Subcutaneous abdominal adipose tissue (tissue), 5 donors: ENCODE measurements around the gene TRIP10.
"Not testable (repeated sequence)": the region's sequence is repeated elsewhere in the genome, so short reads cannot be mapped to it uniquely, and the experiment has no call there.

Source experiments
- H3K27ac ChIP-seq: one replicate; pipeline ENCODE4 v1.7.0; 2013; ENCODE audit warnings: low read depth, mild to moderate bottlenecking, inconsistent platforms, low read length, moderate library complexity
- H3K27me3 ChIP-seq, 5 donors: one replicate each; pipeline ENCODE4 v1.7.0; 2013; ENCODE audit warnings: low read length in 5 of 5, inconsistent platforms in 1 of 5; ENCODE audit not compliant: control insufficient read depth in 5 of 5, insufficient read depth in 4 of 5
- H3K36me3 ChIP-seq, 5 donors: one replicate each; pipeline ENCODE4 v1.7.0; 2013; ENCODE audit warnings: low read length in 5 of 5; ENCODE audit not compliant: control insufficient read depth in 5 of 5, insufficient read depth in 5 of 5
- H3K4me1 ChIP-seq, 5 donors: one replicate each; pipeline ENCODE4 v1.7.0; 2013; ENCODE audit warnings: low read length in 5 of 5, mild to moderate bottlenecking in 3 of 5, moderate library complexity in 1 of 5; ENCODE audit not compliant: control insufficient read depth in 5 of 5, insufficient read depth in 5 of 5
- H3K4me3 ChIP-seq, 5 donors: one replicate each; pipeline ENCODE4 v1.7.0; 2013; ENCODE audit warnings: low read length in 5 of 5, low read depth in 1 of 5
- H3K9ac ChIP-seq, 5 donors: one replicate each; pipeline ENCODE4 v1.7.0; 2013; ENCODE audit warnings: low read length in 5 of 5, mild to moderate bottlenecking in 4 of 5, moderate library complexity in 3 of 5
- H3K9me3 ChIP-seq, 5 donors: one replicate each; pipeline ENCODE4 v1.7.0; 2013; ENCODE audit warnings: low read length in 5 of 5; ENCODE audit not compliant: control insufficient read depth in 5 of 5
- donor health status: healthy.
- donor health status: healthy.
- donor health status: healthy.
- donor health status: healthy.
- donor health status: healthy.

TRIP10 gene

DNA sequence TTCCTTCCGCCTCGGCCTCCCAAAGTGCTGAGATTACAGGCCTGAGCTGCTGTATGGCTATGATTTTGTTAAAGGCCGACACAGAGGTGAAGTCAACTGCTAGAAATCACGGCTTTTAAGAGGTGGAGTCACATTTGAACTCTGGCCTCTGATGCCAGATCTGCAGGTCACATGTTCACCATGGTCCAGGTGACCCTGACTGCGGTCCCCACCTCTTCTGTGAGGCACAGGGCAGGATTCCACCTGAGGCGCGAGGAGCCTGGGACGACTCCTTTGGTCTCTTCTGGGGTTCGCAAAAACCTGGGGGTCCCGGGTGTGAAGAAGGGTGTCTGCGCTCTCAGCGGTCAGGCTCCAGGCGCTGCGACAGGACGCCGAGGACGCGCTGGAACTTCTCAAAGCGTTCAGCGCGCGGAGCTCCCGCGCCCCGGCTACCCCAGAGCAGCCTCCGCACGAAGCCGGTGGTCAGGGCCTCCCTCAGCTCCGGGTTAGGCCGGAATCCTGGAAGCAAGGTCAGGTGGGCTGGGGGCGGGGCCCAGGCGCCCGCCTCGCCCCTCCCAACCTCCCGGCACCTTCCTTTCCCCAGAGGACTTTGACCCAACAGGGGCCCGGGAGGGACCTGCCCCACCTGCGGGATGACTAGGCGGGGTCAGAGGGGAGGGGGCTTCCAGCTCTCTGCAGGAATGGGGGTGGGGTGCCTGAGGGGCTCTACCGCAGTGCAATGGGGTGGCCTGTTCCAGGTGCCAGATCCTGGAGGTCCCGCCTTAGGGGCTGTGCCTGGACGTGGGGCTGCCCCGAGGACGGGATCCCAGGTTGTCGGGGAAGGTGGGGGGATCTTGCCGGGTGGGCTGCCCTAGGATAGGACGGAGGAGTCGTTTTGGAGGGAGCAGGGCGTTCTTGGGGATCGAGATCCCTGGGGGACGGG, 13.0 kb downstream of the TRIP10 start:
- Histone ChIP-seq H3K4me1 (peaks cover 3 to 38% (median 26%) of the 10 kb centered on the region in 5 donors), H3K27ac (no peak overlapping the region), H3K36me3 (peaks cover 0 to 37% (median 32%) of the 10 kb centered on the region in 5 donors), H3K27me3 (no peaks in the 10 kb centered on the region), H3K4me3 (peak overlapping the region in 4 of 5 donors; percentile 35 to 66 (median 52)), H3K9me3 (no peaks in the 10 kb centered on the region), H3K9ac (peak overlapping the region in 2 of 5 donors; percentile 30 to 69)

DNA sequence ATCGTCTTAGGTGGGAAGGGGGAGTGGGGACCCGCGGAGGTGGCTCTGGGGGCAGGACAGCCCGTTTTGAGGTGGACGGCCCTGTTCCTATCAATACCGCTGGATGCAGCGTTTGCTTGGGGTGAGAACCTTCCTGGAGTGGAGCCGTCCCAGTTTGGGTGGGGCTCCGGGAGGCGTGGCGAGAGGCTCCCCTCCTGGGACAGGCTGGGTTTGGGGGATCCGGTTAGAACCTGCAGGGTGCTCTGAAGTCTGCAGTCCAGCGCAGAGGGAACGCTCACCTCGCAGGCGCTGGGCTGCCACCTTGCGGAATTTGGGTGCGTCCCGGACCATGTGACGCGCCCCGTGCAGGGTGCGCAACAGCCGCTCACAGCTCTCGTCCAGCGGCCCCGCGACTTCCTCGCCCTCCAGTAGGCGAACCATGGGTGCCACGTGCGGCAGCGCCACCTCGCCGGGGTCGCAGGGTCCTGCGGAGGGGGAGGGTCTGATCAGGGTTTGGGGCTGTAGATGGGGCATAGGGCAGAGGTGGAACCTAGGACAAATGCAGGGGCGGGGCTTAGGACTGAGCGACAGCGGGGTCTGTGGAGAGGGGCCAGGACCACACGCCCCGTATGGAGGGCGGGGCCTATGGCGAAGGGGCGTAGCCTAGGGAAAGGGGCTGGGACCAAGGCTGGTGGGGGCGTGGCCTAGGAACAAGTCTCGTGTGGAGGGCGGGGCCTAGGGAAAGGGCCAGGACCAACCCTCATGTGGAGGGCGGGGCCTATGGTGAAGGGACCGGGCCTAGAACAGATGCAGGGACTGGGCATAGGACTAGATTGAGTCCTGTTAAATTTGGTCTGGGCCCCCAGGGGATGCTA, 13.9 kb downstream of the TRIP10 start:
- peaks cover 0 to 30% (median 22%) of the 10 kb centered on the region in 5 donors for H3K4me1 ChIP-seq
- no peaks in the 10 kb centered on the region for H3K9me3 ChIP-seq
- peak overlapping the region in 4 of 5 donors; percentile 35 to 66 (median 52) for H3K4me3 ChIP-seq
- no peaks in the 10 kb centered on the region for H3K27me3 ChIP-seq
- peaks cover 0 to 33% (median 31%) of the 10 kb centered on the region in 5 donors for H3K36me3 ChIP-seq
- H3K9ac ChIP-seq: peak overlapping the region in 2 of 5 donors; percentile 30 to 69
- H3K27ac ChIP-seq: no peak overlapping the region

DNA sequence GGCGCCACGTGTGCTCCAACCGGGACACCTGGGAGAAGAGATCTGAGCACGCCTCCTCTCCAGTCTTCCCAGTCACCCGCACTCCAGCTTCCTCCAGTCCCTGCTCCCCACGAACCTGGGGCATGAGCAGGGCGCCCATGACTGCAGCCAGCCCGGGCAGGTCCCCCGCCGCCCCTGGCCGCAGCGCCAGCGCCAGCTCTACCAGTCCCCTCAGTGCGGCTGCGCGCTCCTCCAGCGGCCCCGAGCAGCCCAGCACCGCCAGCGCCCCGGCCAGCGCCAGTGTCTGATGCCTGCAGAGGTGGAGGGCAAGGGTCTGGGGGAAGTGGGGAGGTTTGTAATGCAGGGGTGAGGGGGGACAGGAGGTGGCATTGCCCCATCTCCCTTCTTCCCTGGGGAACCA, 14.7 kb downstream of the TRIP10 start:
- Histone ChIP-seq H3K4me1 (peaks cover 0 to 24% (median 19%) of the 10 kb centered on the region in 5 donors), H3K9ac (no peak overlapping the region), H3K9me3 (no peaks in the 10 kb centered on the region), H3K27ac (no peak overlapping the region), H3K4me3 (no peak overlapping the region), H3K27me3 (no peaks in the 10 kb centered on the region), H3K36me3 (peaks cover 0 to 32% (median 29%) of the 10 kb centered on the region in 5 donors)

DNA sequence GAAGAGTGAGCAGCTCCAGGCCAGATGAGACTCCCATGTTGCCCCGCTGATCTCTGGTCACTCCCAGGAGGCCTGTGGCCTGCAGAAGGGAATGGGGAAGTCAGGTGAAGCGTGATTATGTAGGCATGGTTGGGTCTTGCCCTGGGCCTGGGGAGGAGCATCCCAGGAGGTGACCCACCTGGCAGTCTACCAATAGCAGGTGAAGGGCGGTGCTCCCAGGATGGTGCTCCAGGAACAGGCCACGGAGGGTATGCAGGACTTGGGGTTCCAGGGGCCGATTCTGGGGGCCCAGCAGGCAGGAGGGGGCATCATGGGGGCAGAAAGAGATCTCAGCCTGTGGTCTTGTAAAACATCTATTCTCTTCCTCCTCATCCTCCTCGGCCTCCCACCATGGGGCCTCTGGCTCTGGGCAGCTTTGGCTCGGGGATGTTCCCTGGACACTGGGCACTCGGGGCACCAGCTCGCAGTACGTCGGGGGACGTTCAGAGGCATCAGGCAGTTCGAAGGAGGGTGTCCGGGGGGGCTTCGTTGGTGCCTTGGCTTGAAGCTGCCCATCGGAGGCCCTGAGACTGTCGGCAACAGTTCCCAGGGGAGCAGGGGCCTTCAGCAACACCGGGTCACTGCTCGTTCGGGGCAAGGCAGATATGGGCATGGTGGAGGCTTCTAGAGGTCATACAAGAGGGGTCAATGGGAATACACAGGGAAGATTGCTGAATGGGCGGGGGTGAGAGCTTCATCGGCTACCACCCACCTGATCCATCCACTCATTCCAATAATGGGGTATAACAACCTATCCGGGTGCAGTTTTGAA, 15.4 kb downstream of the TRIP10 start:
- no peak overlapping the region for H3K9ac ChIP-seq
- H3K9me3 ChIP-seq: no peaks in the 10 kb centered on the region
- no peaks in the 10 kb centered on the region for H3K27me3 ChIP-seq
- peaks cover 0 to 24% (median 22%) of the 10 kb centered on the region in 5 donors for H3K36me3 ChIP-seq
- no peak overlapping the region for H3K27ac ChIP-seq
- H3K4me3 ChIP-seq: no peak overlapping the region
- H3K4me1 ChIP-seq: peaks cover 0 to 18% (median 16%) of the 10 kb centered on the region in 5 donors

DNA sequence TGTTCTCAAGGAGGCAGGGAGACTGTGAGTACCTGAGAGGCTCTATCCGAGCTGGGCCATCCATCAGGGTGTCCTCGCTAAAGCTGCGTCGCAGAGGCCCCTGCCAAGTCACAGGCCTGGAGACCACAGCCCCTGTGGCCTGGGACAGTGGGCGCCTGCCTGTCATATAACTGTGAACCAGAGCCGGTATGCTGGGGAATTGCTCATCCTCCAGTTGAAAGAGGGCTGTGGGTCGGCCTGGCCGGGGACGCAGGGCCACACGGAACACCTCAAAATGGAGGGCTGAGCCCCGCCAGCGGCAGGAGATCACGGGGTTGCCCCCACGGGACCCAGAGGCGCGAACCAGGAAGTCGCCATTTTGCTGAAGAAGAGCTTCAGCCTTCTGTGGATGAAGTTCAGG, 21.1 kb downstream of the TRIP10 start:
- Histone ChIP-seq H3K9ac (no peak overlapping the region), H3K9me3 (no peaks in the 10 kb centered on the region), H3K27ac (no peak overlapping the region), H3K4me3 (no peak overlapping the region), H3K4me1 (no peaks in the 10 kb centered on the region), H3K27me3 (peaks cover 0 to 3% (median 0%) of the 10 kb centered on the region in 5 donors), H3K36me3 (no peaks in the 10 kb centered on the region)

DNA sequence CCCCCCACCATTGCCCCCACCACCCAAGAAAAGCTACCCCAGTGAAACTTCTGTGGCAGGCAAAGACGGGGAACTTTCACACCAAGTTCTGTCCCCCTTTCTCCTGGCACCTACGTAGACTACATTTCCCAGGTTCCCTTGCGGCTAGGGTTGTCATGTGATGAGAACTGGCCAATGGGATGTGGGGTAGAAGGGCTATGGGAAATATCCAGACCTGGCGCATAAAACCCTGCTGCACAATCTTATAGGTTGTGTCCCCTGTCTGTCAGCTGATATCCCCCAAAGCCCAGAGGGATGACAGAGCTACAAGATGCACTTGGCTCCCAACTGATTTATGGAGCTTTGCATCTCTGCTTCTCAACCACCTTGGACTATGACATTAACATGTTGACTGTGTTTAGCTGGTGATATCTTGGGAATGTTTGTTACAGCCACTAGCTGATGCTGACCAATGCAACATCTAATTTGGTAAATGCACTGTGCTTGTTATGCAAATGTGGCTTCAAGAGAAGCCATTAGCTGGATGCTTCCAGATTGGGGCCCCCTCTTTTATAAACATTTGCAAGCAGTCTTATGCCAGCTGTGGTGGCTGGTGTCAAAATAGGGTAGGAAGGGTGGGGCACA, 21.7 kb downstream of the TRIP10 start:
- H3K27ac ChIP-seq: no peak overlapping the region
- no peak overlapping the region for H3K9ac ChIP-seq
- H3K4me1 ChIP-seq: peaks cover 0 to 4% (median 3%) of the 10 kb centered on the region in 5 donors
- H3K36me3 ChIP-seq: no peaks in the 10 kb centered on the region
- no peaks in the 10 kb centered on the region for H3K9me3 ChIP-seq
- peaks cover 0 to 6% (median 5%) of the 10 kb centered on the region in 5 donors for H3K27me3 ChIP-seq
- H3K4me3 ChIP-seq: no peak overlapping the region

DNA sequence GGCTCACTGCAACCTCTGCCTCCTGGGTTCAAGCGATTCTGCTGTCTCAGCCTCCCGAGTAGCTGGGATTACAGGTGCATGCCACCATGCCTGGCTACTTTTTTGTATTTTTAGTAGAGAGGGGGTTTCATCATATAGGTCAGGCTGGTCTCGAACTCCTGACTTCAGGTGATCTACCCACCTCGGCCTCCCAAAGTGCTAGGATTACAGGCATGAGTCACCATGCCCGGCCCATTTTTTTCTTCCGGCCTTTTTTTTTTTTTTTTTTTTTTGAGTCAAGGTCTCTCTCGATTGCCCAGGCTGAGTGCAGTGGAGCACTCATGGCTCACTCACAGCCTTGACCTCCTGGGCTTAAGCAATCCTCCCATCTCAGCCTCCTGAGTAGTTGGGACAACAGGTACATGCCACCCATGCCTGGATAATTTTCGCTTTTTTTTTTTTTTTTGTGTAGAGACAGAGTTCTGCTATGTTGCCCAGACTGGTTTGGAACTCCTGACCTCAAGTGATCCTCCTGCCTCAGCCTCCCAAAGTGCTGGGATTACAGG, 22.8 kb downstream of the TRIP10 start:
- H3K27me3 ChIP-seq: peaks cover 3 to 16% (median 11%) of the 10 kb centered on the region in 5 donors
- H3K9me3 ChIP-seq, H3K36me3 ChIP-seq, H3K9ac ChIP-seq, H3K4me3 ChIP-seq, H3K27ac ChIP-seq: not testable (repeated sequence)
- H3K4me1 ChIP-seq: peaks cover 0 to 14% (median 11%) of the 10 kb centered on the region in 5 donors

DNA sequence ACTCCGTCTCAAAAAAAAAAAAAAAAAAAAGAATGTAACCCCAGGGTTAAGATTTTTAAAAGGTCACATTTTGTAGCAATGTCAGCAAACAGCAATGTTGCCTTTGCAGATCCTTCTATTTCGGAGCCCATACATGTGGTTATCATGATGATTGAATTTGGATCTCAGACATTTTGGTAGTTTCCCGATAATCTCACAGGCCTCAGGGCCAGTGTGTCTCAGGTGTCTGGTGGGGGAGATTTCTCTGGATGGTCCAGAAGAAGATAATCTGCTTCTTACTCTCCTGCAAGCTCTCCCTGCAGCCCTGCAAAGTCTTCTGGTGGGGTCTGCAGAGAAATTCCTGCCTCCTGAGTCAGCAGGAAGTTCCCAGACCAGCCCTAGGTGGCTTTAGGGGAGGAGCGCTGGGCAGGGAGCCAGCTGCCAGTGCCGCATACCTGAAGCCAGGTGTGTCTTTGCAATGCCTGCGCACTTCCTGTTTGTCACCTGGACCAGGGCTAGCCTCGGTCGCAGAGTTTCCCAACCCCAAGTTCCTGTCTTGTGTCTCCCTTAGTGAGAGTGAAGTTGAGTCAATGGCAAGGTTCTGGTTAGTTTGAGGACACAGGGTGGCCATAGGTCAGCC, 26.4 kb downstream of the TRIP10 start:
- H3K9ac ChIP-seq: no peak overlapping the region
- H3K4me3 ChIP-seq: no peak overlapping the region

More for the DNA sequence above, 26.4 kb downstream of the TRIP10 start:
- Histone ChIP-seq H3K9me3 (no peaks in the 10 kb centered on the region), H3K4me1 (peaks cover 0 to 22% (median 16%) of the 10 kb centered on the region in 5 donors), H3K36me3 (no peaks in the 10 kb centered on the region), H3K27me3 (peaks cover 3 to 23% (median 12%) of the 10 kb centered on the region in 5 donors), H3K27ac (no peak overlapping the region)
